Measurements from ENCODE around the gene FAS. TPM values are rescaled to one million over a fixed set of nuclear protein-coding genes. Genes with fewer than 3 reads are reported as not detected.

Gene FAS
- total RNA-seq, 4 donors from 2014 or later, result 14.4 to 133 (median 48.7) TPM

- DNase-seq, result no peak
- Histone ChIP-seq H3K36me3 (no peaks in the 10 kb centered on the region), H3K9me3 (no peaks in the 10 kb centered on the region), H3K4me3 (no peak overlapping the region), H3K27me3 (no peaks in the 10 kb centered on the region), H3K4me1 (peaks cover 16 to 33% of the 10 kb centered on the region in 2 donors), H3K27ac (peak overlapping the region; percentile 83 to 99)
- TF ChIP-seq CTCF (IDR thresholded peaks at IDR 0.05), result no peak
- no peak for TF ChIP-seq POLR2A (IDR thresholded peaks at IDR 0.05)
- intact Hi-C loops (cut with DNase I; ENCODE audit: low total_unique reads), result no loop called here
These were observed 7.4 kb upstream of the FAS start for GRCh38 chr10:88983206-88983605.

- Histone ChIP-seq H3K4me3 (no peak overlapping the region), H3K27me3 (no peaks in the 10 kb centered on the region), H3K36me3 (no peaks in the 10 kb centered on the region), H3K27ac (peak overlapping the region; percentile 83 to 99), H3K9me3 (no peaks in the 10 kb centered on the region), H3K4me1 (peaks cover 16 to 26% of the 10 kb centered on the region in 2 donors)
- DNase-seq, result no peak
- intact Hi-C loops (cut with DNase I; ENCODE audit: low total_unique reads), result no loop called here
- TF ChIP-seq CTCF (IDR thresholded peaks at IDR 0.05) (no peak), POLR2A (IDR thresholded peaks at IDR 0.05) (no peak)
These were observed 6.7 kb upstream of the FAS start for GRCh38 chr10:88983939-88984338.

DNA sequence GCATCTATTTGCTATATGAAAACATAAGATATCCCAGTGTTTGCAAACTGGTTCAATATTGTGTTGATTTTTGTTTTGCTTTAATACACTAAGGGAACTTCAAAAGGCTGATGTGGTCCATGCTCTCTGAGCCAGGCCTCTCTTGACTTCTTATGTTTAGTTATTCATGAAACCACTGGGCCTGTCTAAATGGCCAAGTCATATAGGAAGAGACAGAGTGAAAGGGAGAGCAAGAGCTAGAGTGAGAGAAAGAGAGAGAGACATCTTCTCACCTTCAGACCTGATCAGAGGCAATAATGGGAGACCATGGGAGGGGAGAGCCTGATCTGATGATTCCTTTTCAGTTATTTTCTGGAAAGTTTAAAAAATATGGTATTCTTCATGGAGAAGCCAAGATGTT is 6.1 kb upstream of the FAS start:
- Histone ChIP-seq H3K9me3 (no peaks in the 10 kb centered on the region), H3K27ac (peak overlapping the region; percentile 83 to 99), H3K36me3 (no peaks in the 10 kb centered on the region), H3K4me1 (peaks cover 16 to 26% of the 10 kb centered on the region in 2 donors), H3K4me3 (no peak overlapping the region), H3K27me3 (no peaks in the 10 kb centered on the region)
- intact Hi-C loops (cut with DNase I; ENCODE audit: low total_unique reads), result no loop called here
- TF ChIP-seq CTCF (IDR thresholded peaks at IDR 0.05) (no peak), POLR2A (IDR thresholded peaks at IDR 0.05) (no peak)
- no peak for DNase-seq

DNA sequence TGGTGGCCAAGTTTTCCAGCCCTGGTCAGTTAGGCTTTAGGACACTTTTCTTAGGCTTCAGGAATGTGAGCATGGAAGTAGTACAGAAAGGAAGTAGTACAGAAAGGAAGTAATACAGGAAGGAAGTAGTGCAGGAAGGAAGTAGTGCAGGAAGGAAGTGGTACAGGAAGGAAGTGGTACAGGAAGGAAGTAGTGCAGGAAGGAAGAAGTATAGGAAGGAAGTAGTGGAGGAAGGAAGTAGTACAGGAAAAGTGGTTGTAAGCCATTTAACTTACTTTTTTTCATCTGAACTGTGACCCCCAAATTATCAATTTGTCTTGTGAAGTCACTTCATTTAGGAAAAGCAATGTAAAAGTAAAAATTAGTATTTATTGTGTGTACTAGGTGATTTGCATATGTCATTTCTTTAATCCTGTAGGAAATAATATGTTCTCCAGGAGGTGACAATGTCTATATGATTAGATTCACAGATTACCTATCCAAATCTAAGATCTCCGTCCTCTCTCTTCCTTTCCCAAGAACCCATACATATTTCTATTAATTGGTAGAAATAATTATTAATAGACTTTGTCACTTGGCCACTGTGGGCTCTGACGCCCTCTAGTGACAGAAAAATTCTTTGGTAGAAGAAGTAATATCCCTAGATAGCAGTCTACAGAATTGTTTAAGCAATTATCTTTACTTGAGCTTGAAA is 3.9 kb upstream of the FAS start:
- Histone ChIP-seq H3K27me3 (no peaks in the 10 kb centered on the region), H3K4me1 (peaks cover 6% of the 10 kb centered on the region in 2 donors), H3K27ac (peak overlapping the region; percentile 57 to 99), H3K9me3 (no peaks in the 10 kb centered on the region), H3K4me3 (no peak overlapping the region), H3K36me3 (no peaks in the 10 kb centered on the region)
- TF ChIP-seq POLR2A (IDR thresholded peaks at IDR 0.05) (no peak), CTCF (IDR thresholded peaks at IDR 0.05) (peak; percentile 75 to 85 (median 81))
- intact Hi-C loops (cut with DNase I; ENCODE audit: low total_unique reads), result loop anchor here (5.0 kb wide), 1 partner anchor 49 kb away; no protein-coding TSS in a partner anchor
- no peak for DNase-seq

- Histone ChIP-seq H3K4me1 (peaks cover 6% of the 10 kb centered on the region in 2 donors), H3K36me3 (no peaks in the 10 kb centered on the region), H3K9me3 (no peaks in the 10 kb centered on the region), H3K27me3 (no peaks in the 10 kb centered on the region), H3K27ac (peak overlapping the region; percentile 57 to 99), H3K4me3 (no peak overlapping the region)
- no peak for DNase-seq
- no peak for TF ChIP-seq CTCF (IDR thresholded peaks at IDR 0.05)
- TF ChIP-seq POLR2A (IDR thresholded peaks at IDR 0.05), result no peak
- intact Hi-C loops (cut with DNase I; ENCODE audit: low total_unique reads), result loop anchor here (5.0 kb wide), 1 partner anchor 50 kb away; no protein-coding TSS in a partner anchor
These were observed 3.3 kb upstream of the FAS start for GRCh38 chr10:88987243-88987725.
